IPS-NIHi7 (cell line): ENCODE measurements around the gene EPM2AIP1.
A peak's percentile ranks its signal among the peaks of the same experiment; 100 is the strongest.
"Not testable (repeated sequence)": the region's sequence is repeated elsewhere in the genome, so short reads cannot be mapped to it uniquely, and the experiment has no call there.

Experiments
- DNase-seq: peaks from one replicate; pipeline ENCODE4 v3.0.0; 2012; ENCODE audit warnings: mixed read lengths; ENCODE audit errors: extremely low spot score

Gene EPM2AIP1

DNA sequence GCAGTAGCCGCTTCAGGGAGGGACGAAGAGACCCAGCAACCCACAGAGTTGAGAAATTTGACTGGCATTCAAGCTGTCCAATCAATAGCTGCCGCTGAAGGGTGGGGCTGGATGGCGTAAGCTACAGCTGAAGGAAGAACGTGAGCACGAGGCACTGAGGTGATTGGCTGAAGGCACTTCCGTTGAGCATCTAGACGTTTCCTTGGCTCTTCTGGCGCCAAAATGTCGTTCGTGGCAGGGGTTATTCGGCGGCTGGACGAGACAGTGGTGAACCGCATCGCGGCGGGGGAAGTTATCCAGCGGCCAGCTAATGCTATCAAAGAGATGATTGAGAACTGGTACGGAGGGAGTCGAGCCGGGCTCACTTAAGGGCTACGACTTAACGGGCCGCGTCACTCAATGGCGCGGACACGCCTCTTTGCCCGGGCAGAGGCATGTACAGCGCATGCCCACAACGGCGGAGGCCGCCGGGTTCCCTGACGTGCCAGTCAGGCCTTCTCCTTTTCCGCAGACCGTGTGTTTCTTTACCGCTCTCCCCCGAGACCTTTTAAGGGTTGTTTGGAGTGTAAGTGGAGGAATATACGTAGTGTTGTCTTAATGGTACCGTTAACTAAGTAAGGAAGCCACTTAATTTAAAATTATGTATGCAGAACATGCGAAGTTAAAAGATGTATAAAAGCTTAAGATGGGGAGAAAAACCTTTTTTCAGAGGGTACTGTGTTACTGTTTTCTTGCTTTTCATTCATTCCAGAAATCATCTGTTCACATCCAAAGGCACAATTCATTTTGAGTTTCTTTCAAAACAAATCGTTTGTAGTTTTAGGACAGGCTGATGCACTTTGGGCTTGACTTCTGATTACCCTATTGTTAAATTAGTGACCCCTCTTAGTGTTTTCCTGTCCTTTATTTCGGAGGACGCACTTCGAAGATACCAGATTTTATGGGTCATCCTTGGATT lies 674 bp upstream of the EPM2AIP1 start, which contains the start of gene MLH1:
Gene MLH1 (plus strand): TSS at position 193 of the 958 bp plus-strand sequence. CDS start 30 bp downstream, at position 223.
- DNase-seq: peak; percentile 97

DNA sequence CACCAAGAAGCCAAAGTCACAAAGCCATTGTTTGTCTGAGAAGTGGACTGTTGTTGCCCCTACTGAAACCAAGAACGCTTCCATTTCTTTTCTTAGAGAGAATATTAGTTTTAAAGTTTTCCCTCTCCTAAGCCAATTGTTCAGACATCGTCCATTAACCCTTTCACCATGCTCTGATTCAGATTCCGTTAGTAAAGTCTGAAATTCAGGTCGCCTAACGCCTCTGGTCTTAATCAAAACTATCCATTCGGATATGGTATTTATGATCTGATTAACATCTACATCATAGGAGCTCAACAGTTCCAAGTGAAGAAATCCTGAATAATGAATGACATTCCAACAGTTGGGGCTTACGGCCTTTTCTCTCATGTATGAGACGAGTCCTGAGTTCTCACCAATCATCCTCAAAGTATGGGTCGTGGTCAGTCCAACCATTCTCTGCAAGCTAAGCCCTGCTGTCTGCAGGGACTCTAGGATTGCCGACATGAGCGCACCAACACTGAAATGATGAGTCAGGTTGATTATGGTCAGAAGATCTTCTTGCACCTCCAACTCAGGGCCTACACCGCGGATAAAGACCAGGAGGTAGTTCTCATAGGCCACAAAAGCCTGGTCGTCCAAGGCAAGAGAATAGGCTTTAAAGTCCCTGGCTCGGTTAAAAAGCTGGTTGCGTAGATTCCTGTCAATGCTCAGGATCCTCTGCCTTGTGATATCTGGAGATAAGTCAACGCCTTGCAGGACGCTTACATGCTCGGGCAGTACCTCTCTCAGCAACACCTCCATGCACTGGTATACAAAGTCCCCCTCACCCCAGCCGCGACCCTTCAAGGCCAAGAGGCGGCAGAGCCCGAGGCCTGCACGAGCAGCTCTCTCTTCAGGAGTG lies 767 bp downstream of the EPM2AIP1 start:
- no peak for DNase-seq

DNA sequence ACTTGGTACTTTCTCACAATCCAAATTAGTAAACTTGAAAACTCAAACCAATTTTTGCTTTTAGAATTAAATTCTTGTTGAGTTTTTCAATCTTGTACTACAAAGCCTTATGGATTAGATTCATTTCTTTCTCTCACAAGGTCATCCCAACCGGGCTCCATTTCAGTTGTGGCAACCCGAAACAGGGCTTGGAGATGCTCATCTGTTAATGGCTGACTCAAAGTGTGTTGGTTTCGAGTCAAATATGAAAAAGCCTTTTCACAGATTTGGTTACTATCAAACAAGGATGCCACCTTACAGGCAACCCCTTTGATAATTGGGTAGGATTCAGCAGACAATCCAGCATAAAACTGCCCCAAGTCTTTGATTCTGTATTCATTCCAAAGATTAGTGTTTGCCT lies 1.8 kb downstream of the EPM2AIP1 start:
- DNase-seq: no peak

DNA sequence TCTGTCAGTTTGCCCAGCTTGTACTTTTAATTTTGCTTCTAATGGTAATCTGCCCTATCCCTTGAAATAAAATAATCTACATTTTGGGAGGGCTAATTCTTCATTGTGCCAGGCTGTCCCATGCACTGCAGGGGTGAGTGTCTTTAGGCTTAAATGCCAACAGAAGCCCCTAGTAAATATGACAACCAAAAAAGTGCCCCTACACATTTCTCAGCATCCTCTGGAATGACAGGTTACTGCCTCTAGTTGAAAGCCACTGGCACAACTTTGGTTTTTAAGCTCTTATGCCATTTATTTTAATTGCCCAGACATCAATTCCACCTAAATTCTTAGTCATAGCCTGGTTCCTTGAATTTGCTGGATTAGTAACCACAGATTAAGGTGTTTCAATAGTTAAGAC lies 3.4 kb downstream of the EPM2AIP1 start:
- DNase-seq: no peak

DNA sequence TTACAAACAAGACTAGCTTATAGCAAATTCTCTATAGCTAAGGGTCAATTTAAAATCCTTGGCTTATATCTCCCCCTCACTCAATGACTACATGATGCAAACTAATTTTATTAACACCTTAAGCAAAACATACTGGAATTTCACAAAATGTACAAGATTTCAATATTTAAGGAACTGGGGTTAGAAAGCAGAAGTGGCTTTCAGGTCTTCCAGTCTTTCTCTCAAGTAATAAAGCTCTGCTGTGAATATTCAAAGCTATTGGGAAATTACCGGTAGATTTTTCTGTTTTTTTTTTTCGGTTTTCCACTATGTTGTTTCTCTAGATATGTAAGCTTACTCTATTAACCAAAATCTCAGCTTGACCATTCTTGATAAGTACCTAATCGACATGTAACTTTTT lies 3.9 kb downstream of the EPM2AIP1 start:
- no peak for DNase-seq

DNA sequence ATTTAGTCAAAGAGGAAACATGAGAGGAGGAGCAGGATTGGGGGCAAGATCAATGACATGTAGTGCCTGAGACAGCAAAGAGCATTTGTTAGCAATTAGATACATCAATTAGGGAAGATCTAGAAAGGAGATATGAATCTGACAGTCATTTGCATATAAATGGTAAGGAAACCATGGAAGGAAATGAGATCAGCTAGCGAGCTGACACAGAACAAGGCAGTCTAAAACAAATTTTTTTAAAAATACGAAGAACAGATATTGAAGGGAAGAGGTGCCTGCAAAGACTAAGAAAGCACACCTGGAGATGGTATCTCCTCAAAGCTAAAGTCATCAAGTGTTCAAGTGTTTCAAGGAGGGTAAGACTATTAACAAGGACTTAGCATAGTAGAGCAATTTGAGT lies 4.6 kb downstream of the EPM2AIP1 start:
- DNase-seq: no peak

DNA sequence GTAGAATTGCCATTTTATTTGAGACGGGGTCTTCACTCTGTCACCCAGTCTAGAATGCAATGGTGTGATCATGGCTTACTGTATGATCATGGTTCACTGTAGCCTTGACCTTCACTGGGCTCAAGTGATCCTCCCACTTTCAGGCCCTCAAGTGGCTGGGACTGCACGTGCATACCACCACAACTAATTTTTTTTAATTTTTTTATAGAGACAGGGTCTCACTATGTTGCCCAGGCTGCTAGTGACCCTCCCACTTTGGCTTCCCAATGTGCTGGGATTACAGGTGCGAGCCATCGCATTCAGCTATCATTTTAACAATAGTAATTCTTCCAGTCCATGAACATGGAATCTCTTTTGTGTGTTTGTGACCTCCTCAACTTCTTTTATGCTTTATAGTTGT lies 11.9 kb downstream of the EPM2AIP1 start:
- no peak for DNase-seq

DNA sequence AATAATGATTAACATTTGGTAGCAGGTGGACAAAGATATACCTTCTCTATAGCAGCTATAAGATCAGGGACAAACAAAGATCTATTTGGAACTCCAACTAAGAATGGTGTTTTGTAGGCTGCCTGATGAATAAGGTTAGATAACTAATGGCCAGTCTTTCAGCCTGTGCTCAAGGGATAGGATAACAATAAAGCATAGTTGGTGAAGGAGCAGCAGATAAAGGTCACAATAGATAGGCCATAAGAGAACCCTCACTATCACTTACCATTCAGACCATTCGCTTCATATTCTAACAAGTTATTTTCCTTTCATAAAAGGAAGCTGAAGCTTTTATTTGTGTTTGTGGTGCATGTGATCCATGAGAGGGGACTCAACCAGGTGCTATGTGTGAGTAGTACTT lies 19.8 kb downstream of the EPM2AIP1 start:
- DNase-seq: no peak

DNA sequence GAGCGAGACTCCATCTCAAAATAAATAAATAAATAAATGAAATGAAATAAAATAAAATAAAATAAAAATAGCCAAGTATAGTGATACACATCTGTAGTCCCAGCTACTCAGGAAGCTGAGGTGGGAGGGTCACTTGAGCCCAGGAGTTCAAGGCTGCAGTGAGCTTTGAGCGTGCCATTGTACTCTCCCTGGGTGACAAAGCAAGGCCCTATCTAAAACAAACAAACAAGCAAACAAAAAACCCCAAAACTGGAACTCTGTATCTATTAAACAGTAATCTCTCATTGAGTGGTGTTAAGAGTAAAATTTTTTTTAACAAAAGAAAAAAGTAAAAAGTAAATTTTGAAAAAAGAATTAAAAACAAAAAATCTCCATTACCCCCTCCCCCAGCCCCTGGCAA lies 20.8 kb downstream of the EPM2AIP1 start:
- no peak for DNase-seq

DNA sequence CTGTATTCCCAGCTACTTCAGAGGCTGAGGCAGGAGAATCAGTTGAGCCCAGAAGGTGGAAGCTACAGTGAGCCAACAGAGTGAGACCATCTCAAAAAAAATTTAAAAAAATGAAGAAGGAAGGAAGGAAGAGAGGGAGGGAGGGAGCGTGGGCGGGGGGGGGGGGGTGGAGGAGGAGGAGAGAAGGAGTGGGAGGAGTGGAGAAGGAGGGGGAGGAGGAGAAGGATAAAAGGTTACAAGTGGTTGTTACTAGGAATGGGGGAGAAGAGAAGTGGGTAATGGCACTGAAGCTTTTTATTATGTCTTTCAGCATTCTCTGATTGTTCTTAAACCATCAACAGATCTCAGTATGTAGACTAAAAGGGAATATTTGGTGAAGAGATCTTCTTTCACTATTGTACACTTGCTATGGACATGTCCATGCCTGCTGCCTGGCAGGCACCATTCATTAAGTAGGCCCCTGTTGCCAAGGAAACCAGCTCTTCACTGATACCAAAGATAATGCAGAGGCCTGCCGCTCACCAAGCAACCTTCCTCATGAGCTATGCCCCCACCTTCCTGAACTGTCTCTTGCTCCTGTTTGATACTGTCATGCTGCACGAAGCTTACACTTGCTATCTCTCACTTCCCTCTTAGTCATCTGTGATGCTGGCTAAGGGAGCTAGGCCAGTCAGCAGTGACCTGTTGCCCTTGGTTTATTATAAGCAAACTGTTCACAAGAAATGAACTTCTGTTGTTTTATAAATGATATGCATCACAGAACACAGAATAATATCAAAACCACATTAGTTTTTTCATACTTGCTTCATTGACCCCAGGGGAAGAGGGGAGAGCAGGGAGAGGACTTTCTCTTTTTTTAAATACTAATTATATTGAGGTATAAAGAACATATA lies 23.1 kb downstream of the EPM2AIP1 start:
- DNase-seq: peak; percentile 66

DNA sequence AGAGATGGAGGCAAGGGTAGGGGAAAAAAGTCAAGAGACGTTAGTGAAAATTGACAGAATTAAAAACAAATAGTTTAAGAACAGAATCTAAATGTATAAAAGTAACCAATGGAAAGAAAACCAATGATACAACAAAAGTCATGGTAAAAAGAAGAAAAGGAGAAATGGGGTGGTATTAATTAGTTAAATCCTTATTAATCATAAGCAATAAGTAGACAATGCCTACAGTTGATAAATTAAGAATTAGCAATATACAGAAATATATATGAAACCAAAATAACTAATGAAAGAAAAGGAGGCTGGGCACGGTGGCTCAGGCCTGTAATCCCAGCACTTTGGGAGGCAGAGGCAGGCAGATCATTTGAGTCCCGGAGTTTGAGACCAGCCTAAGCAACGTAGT lies 23.8 kb downstream of the EPM2AIP1 start:
- no peak for DNase-seq

DNA sequence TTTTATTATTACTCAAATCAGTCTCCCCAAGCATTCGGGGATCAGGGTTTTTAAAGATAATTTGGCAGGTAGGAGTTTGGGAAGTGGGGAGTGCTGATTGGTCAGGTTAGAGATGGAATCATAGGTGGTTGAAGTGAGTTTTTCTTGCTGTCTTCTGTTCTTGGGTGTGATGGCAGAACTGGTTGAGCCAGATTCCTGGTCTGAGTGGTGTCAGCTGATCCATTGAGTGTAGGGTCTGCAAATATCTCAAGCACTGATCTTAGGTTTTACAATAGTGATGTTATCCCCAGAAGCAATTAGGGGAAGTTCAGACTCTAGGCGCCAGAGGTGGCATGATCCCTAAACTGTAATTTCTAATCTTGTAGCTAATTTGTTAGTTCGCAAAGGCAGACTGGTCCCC lies 27.5 kb downstream of the EPM2AIP1 start:
- DNase-seq: no peak

DNA sequence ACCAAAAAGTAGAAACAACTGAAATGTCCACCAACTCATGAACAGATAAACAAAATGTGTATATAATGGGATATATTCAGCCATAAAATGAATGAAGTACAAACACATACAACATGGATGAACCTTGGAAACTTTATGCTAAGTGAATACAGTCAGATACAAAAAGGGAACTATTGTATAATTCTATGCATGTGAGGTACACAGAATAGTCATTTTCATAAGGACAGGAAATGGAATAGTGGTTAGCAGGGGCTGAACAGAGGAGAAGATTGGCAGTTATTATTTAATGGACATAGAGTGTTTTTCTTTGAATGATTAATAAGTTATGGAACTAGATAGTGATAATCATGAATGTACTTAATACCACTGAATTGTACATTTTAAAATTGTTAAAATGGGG lies 28.1 kb downstream of the EPM2AIP1 start:
- DNase-seq: no peak

DNA sequence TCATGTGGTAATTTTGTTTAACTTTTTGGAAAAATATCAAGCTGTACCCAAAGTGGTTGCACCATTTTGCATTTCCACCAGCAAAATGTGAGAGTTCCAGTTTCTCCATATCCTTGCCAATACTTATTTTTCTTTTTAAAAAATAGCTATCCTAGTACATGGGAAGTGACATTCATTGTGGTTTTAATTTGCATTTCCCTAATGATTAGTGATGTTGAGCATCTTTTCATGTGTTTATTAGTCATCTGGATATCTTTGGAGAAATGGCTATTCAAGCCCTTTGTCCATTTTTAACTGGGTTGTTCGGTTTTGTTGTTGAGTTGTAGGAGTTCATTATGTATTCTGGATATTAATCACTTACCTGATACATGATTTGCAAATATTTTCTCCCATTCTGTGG lies 28.6 kb downstream of the EPM2AIP1 start:
- DNase-seq: no peak

DNA sequence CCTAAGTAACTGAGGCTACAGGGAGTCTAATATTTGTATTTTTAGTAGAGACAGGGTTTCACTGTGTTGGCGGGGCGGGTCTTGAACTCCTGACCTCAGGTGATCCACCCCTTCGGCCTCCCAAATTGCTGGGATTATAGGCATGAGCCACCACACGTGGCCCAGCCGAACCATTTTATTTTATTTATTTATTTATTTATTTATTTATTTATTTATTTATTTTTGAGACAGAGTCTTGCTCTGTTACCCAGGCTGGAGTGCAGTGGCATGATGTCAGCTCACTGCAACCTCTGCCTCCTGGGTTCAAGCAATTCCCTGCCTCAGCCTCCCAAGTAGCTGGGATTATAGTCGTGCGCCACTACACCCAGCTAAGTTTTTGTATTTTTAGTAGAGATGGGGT lies 29.9 kb downstream of the EPM2AIP1 start:
- not testable (repeated sequence) for DNase-seq

DNA sequence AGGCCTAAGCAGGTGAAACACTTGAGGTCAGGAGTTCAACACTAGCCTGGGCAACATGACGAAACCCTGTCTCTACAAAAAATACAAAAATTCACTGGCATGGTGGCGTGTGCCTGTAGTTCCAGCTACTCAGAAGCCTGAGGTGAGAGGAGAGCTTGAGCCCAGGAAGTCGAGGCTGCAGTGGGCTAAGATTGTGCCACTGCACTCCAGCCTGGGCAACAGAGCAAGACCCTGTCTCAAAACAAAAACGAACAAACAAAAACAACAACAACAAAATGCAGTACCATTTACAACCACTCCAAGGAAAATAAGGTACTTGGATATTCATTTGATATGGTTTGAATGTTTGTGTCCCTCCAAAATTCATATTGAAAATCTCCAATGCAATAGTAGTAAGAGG lies 32.4 kb downstream of the EPM2AIP1 start:
- DNase-seq: no peak

DNA sequence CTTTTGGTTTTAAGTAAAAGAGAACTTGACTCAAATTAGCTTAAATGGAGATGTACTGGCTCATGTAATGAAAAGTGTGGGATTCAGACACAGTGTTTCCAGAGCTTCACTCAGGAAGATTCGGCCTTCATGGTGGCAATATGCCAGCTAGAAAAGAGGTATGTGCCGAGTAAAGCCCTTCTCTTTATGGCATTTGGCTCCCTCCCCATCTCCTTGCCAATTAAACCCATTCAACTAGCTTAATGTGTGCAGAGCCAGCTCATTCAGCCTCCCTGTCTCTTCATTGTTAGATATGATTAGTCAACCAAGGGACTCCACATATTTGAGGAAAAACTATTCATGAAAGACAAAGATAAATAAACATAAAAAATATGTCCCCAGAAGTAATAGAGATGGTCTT lies 33.1 kb downstream of the EPM2AIP1 start:
- no peak for DNase-seq

DNA sequence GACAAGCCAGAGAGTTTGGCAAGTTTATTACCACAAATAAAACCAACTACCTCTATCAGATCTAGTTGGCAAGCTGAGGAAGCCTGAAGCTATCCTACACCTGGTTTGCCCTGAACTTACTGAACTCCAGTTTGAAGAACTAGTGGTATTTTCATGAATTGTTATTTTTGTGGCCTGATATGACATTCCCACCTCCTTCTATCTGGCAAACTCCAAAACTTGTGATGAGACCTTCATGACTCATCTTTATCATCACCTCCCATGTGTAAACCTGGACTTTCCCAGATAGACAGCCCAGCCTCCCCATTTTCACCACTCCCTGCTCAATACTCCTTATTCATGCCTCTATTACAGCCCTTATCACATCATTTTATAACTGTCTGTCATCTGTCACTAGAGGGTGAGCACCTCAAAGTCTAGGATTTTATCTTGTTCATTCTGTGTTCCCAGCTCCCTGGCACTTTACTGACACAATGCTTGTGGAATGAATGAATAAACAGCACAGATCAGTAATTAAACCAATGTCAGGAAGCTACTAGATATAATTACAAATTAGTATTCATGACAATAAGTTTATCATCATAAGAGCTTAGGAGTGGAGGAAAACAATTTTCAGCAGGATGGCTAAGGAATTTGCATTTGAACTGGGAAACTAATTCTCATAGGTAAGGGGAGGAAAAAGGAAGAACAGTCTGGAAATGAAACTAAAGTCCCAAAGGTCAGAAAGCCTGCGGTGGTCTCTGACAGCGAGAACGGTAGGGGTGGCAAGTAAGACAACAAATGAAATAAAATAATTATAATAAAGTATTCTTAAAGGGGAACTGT lies 34.9 kb downstream of the EPM2AIP1 start:
- no peak for DNase-seq

DNA sequence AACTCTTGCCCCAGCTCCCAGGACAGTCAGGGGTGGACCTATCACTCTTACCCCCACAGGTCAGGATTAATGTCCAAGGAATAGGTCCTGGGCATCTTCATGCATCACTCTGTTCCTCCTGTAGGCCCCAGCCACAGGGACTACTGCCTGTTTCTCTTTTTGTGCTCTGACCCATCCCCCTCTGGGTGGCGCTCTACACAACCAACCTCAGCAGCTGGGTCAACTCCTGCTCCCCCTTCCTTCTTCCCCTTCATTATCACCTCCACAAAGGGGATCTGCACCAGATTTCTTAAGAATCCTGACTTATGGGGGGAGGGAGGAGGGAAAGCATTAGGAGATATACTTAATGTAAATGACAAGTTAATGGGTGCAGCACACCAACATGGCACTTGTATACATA lies 35.9 kb downstream of the EPM2AIP1 start:
- no peak for DNase-seq

DNA sequence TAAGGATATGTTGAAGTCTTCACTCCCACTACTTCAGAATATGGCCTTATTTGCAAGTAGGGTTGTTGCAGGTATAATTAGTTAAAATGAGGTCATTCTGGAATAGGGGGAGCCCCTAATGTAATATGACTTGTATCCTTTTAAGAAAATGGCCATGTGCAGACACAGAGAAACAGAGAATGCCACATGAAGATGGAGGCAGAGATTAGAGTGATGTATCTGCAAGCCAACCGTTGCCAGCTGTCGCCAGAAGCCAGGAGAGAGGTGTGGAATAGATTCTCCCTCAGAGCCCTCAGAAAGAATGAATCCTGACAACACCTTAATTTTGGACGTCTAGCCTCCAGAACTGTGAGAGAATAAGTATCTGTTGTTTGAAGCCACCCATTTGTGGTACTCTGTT lies 36.8 kb downstream of the EPM2AIP1 start:
- no peak for DNase-seq
